SK-N-SH (cell line): ENCODE measurements around the gene ZMYM3. TPM values are rescaled to one million over a fixed set of nuclear protein-coding genes. Genes with fewer than 3 reads are reported as not detected.

ENCODE experiments used
- CTCF ChIA-PET: fragments of 300-600, 350-600 bp; formaldehyde crosslinking; extraction: SDS; loops from one replicate; lab custom pipeline; 2021; lab: Yijun Ruan, JAX
- POLR2A ChIA-PET: fragments of 350-600 bp; sonication (Branson Sonifier 250); formaldehyde crosslinking; extraction: SDS; loops from one replicate; lab custom pipeline; 2020; ENCODE audit warnings: antibody characterized with exemption, inconsistent platforms; lab: Yijun Ruan, JAX
- DNase-seq: peaks from one replicate; pipeline ENCODE4 v3.0.0; 2012
- H2AFZ ChIP-seq: fragments of 200-600 bp; sonication (generic); 2 replicates; pipeline ENCODE4 v1.8.1; 2016; ENCODE audit warnings: antibody characterized with exemption, mild to moderate bottlenecking, low read depth
- H3F3A ChIP-seq: fragments of 200-600 bp; sonication (generic); replicated peaks from 2 replicates; pipeline ENCODE3; 2016; ENCODE audit warnings: antibody characterized with exemption, mild to moderate bottlenecking; ENCODE audit not compliant: insufficient read depth
- H3K27ac ChIP-seq, 2 experiments: fragments of 200-500 bp in 1 of 2; fragments of 200-600 bp in 1 of 2; sonication (Bioruptor generic) in 1 of 2; sonication (generic), shearing (Covaris generic) in 1 of 2; 2 replicates each; pipeline versions ENCODE4 v1.5.1 to v1.6.1; 2014 to 2016; ENCODE audit warnings: low read depth in 2 of 2, inconsistent platforms in 1 of 2, low read length in 1 of 2, mild to moderate bottlenecking in 1 of 2, mixed read lengths in 1 of 2
- H3K27me3 ChIP-seq: fragments of 200-600 bp; sonication (generic), shearing (Covaris generic); 2 replicates; pipeline ENCODE4 v1.6.1; 2016; ENCODE audit warnings: mixed run types; ENCODE audit not compliant: insufficient read depth
- H3K36me3 ChIP-seq, 2 experiments: fragments of 200-500 bp in 1 of 2; fragments of 200-600 bp in 1 of 2; sonication (Bioruptor generic) in 1 of 2; sonication (generic) in 1 of 2; replicated peaks in 1 of 2; 2 replicates each; pipeline versions ENCODE3 to v1.5.1; 2014 to 2016; ENCODE audit warnings: low read length in 1 of 2, mild to moderate bottlenecking in 1 of 2; ENCODE audit not compliant: insufficient read depth in 2 of 2, control insufficient read depth in 1 of 2
- H3K4me1 ChIP-seq, 2 experiments: fragments of 200-500 bp in 1 of 2; fragments of 200-600 bp in 1 of 2; sonication (Bioruptor generic) in 1 of 2; sonication (generic), shearing (Covaris generic) in 1 of 2; 2 replicates each; pipeline versions ENCODE4 v1.5.1 to v1.6.1; 2014 to 2016; ENCODE audit warnings: low read depth in 1 of 2, low read length in 1 of 2, mixed run types in 1 of 2; ENCODE audit not compliant: insufficient read depth in 2 of 2, control insufficient read depth in 1 of 2
- H3K4me2 ChIP-seq: fragments of 200-600 bp; sonication (generic), shearing (Covaris generic); 2 replicates; pipeline ENCODE4 v1.6.1; 2017; ENCODE audit warnings: mixed run types
- H3K4me3 ChIP-seq, 2 experiments: fragments of 200-500 bp in 1 of 2; fragments of 200-600 bp in 1 of 2; sonication (Bioruptor generic) in 1 of 2; sonication (generic), shearing (Covaris generic) in 1 of 2; 2 replicates each; pipeline versions ENCODE4 v1.5.1 to v1.8.1; 2014 to 2016; ENCODE audit warnings: low read depth in 2 of 2, inconsistent platforms in 1 of 2, low read length in 1 of 2, mild to moderate bottlenecking in 1 of 2, mixed read lengths in 1 of 2, moderate library complexity in 1 of 2
- H3K79me2 ChIP-seq: fragments of 200-600 bp; sonication (generic); 2 replicates; pipeline ENCODE4 v1.8.1; 2017; ENCODE audit warnings: mild to moderate bottlenecking; ENCODE audit not compliant: insufficient read depth
- H3K9ac ChIP-seq: fragments of 200-600 bp; sonication (generic); 2 replicates; pipeline ENCODE4 v1.6.1; 2017; ENCODE audit warnings: mixed run types
- H3K9me2 ChIP-seq: fragments of 200-600 bp; sonication (generic); 2 replicates; pipeline ENCODE4 v1.6.1; 2017; ENCODE audit warnings: mixed run types
- H3K9me3 ChIP-seq: fragments of 200-600 bp; sonication (generic); 2 replicates; pipeline ENCODE4 v1.6.1; 2017; ENCODE audit warnings: mixed run types, mild to moderate bottlenecking, moderate library complexity
- H4K20me1 ChIP-seq: fragments of 200-600 bp; sonication (generic); 2 replicates; pipeline ENCODE4 v1.6.1; 2017; ENCODE audit warnings: mild to moderate bottlenecking, mixed run types; ENCODE audit not compliant: insufficient read depth
- CTCF ChIP-seq: fragments of 200-600 bp; sonication (generic); IDR thresholded peaks from 2 replicates; pipeline ENCODE4 v1.6.1; 2017; ENCODE audit warnings: antibody characterized with exemption, mild to moderate bottlenecking, moderate library complexity
- ELF1 ChIP-seq: IDR thresholded peaks from 2 replicates; pipeline ENCODE4 v1.4.0; 2012
- EZH2phosphoT487 ChIP-seq: fragments of 200-600 bp; sonication (generic); IDR thresholded peaks from 2 replicates; pipeline ENCODE4 v1.6.1; 2017; ENCODE audit warnings: low read depth, mixed run types, mild to moderate bottlenecking, antibody characterized with exemption, moderate library complexity, borderline replicate concordance
- FOSL2 ChIP-seq: IDR thresholded peaks from 2 replicates; pipeline ENCODE4 v1.4.0; 2012; ENCODE audit warnings: low read depth, mild to moderate bottlenecking, moderate library complexity, borderline replicate concordance
- FOXJ3 ChIP-seq: sonication (generic); formaldehyde crosslinking; IDR thresholded peaks from 2 replicates; pipeline ENCODE4 v1.5.1; 2020; ENCODE audit warnings: mild to moderate bottlenecking, missing genetic modification reagents
- GATA2 ChIP-seq: sonication (generic); formaldehyde crosslinking; IDR thresholded peaks from 2 replicates; pipeline ENCODE4 v1.5.0; 2020; ENCODE audit warnings: mild to moderate bottlenecking, missing genetic modification reagents
- MEF2A ChIP-seq: IDR thresholded peaks from 2 replicates; pipeline ENCODE4 v1.4.0; 2012; ENCODE audit warnings: low read depth, borderline replicate concordance
- MXI1 ChIP-seq: IDR thresholded peaks from 2 replicates; pipeline ENCODE4 v1.6.1; 2012; ENCODE audit warnings: mild to moderate bottlenecking, low read depth, low read length, improper control_type of control experiment
- NFIC ChIP-seq: IDR thresholded peaks from 2 replicates; pipeline ENCODE4 v1.4.0; 2012; ENCODE audit warnings: borderline replicate concordance
- NRF1 ChIP-seq: IDR thresholded peaks from 2 replicates; pipeline ENCODE4 v1.6.1; 2012; ENCODE audit warnings: low read depth, mild to moderate bottlenecking, low read length
- POLR2AphosphoS5 ChIP-seq: IDR thresholded peaks from 2 replicates; pipeline ENCODE4 v1.6.1; 2012; ENCODE audit warnings: low read depth, low read length
- RCOR1 ChIP-seq: fragments of 150-350 bp; IDR thresholded peaks from 2 replicates; pipeline ENCODE4 v1.6.1; 2017; ENCODE audit warnings: antibody characterized with exemption, low read length
- RFX5 ChIP-seq: IDR thresholded peaks from 2 replicates; pipeline ENCODE4 v1.6.1; 2012; ENCODE audit warnings: mild to moderate bottlenecking, improper control_type of control experiment, low read length
- SIN3A ChIP-seq: IDR thresholded peaks from 2 replicates; pipeline ENCODE4 v1.6.1; 2012; ENCODE audit warnings: low read depth, mild to moderate bottlenecking, low read length, moderate library complexity, borderline replicate concordance
- TEAD4 ChIP-seq: IDR thresholded peaks from 2 replicates; pipeline ENCODE4 v1.4.0; 2012; ENCODE audit warnings: mild to moderate bottlenecking, borderline replicate concordance; ENCODE audit not compliant: insufficient read depth
- USF2 ChIP-seq: fragments of 150-350 bp; IDR thresholded peaks from 2 replicates; pipeline ENCODE4 v1.6.1; 2017; ENCODE audit warnings: antibody characterized with exemption, low read length, low read depth, borderline replicate concordance
- YY1 ChIP-seq: IDR thresholded peaks from 2 replicates; pipeline ENCODE4 v1.4.0; 2012; ENCODE audit warnings: low read depth, mild to moderate bottlenecking
- WGBS: methylation state at CpG from one replicate; pipeline ENCODE4 v1.1.6; 2017; ENCODE audit warnings: low lambda C conversion rate; 5-methylcytosine and 5-hydroxymethylcytosine counted together
- polyA plus RNA-seq, 3 experiments: library from polyadenylated mRNA; depleted of rRNA; stranded (reverse); fragments of >200 nt; gene quantifications; 2 replicates each; pipeline ENCODE4 v1.2.3, GENCODE V29; 2012
- TF ChIP-seq, protein P1 (sequence below): IDR thresholded peaks from 2 replicates; pipeline ENCODE4 v1.6.1; 2012; ENCODE audit warnings: mild to moderate bottlenecking, low read depth, low read length, moderate library complexity
- TF ChIP-seq, protein P2 (sequence below): IDR thresholded peaks from 2 replicates; pipeline ENCODE4 v1.4.0; 2012; ENCODE audit warnings: low read depth, borderline replicate concordance
- TF ChIP-seq, protein P3 (sequence below): IDR thresholded peaks from 2 replicates; pipeline ENCODE4 v1.4.0; 2012; ENCODE audit warnings: low read depth, borderline replicate concordance

Gene ZMYM3
- polyA plus RNA-seq, 1 of the 3 experiments (the other 2 are of a cell fraction) = 30.4 TPM

DNA sequence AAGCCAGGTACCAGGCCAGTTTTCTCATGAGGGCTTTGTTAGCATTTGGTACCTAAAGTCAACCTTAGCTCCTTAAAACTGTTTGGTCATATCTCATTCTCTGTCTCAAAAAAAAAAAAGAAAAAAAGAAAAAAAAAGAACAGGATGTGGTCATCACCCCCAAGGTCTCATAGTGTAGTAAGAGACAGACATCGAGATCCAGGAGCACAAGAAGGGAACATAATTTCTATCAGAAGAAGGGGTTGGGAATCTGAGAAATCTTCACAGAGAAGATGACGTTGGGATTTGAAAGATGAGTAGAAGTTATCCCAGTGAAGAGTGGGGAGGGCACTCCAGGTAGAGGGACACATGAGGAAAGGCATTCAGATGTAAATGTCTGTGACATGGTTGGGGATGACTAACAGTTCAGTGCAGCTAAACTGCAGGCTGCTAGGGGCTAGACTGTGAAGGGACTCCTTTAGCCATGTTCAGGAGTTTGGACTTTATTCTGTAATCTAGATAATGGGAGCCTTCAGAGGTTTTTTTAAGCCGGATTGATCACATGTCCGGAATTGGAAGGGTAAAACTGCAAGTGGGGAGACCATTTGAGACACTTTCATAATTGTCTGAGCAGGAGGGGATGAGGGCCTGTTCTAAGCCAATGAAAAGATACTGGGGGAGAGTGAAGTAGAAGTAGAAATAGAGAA lies 57.8 kb downstream of the ZMYM3 start:
- TF ChIP-seq MEF2A (no peak), FOSL2 (no peak), MXI1 (no peak), CTCF (no peak), POLR2AphosphoS5 (no peak), YY1 (no peak), NFIC (no peak), GATA2 (CRISPR knock-in tag) (no peak), ELF1 (no peak), RFX5 (no peak), RCOR1 (no peak), NRF1 (no peak), FOXJ3 (CRISPR knock-in tag) (no peak), TEAD4 (no peak), EZH2phosphoT487 (no peak), USF2 (no peak), SIN3A (no peak)
- TF ChIP-seq, protein P1, sequence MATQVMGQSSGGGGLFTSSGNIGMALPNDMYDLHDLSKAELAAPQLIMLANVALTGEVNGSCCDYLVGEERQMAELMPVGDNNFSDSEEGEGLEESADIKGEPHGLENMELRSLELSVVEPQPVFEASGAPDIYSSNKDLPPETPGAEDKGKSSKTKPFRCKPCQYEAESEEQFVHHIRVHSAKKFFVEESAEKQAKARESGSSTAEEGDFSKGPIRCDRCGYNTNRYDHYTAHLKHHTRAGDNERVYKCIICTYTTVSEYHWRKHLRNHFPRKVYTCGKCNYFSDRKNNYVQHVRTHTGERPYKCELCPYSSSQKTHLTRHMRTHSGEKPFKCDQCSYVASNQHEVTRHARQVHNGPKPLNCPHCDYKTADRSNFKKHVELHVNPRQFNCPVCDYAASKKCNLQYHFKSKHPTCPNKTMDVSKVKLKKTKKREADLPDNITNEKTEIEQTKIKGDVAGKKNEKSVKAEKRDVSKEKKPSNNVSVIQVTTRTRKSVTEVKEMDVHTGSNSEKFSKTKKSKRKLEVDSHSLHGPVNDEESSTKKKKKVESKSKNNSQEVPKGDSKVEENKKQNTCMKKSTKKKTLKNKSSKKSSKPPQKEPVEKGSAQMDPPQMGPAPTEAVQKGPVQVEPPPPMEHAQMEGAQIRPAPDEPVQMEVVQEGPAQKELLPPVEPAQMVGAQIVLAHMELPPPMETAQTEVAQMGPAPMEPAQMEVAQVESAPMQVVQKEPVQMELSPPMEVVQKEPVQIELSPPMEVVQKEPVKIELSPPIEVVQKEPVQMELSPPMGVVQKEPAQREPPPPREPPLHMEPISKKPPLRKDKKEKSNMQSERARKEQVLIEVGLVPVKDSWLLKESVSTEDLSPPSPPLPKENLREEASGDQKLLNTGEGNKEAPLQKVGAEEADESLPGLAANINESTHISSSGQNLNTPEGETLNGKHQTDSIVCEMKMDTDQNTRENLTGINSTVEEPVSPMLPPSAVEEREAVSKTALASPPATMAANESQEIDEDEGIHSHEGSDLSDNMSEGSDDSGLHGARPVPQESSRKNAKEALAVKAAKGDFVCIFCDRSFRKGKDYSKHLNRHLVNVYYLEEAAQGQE = no peak
- TF ChIP-seq, protein P2, sequence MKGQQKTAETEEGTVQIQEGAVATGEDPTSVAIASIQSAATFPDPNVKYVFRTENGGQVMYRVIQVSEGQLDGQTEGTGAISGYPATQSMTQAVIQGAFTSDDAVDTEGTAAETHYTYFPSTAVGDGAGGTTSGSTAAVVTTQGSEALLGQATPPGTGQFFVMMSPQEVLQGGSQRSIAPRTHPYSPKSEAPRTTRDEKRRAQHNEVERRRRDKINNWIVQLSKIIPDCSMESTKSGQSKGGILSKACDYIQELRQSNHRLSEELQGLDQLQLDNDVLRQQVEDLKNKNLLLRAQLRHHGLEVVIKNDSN = no peak
- TF ChIP-seq, protein P3, sequence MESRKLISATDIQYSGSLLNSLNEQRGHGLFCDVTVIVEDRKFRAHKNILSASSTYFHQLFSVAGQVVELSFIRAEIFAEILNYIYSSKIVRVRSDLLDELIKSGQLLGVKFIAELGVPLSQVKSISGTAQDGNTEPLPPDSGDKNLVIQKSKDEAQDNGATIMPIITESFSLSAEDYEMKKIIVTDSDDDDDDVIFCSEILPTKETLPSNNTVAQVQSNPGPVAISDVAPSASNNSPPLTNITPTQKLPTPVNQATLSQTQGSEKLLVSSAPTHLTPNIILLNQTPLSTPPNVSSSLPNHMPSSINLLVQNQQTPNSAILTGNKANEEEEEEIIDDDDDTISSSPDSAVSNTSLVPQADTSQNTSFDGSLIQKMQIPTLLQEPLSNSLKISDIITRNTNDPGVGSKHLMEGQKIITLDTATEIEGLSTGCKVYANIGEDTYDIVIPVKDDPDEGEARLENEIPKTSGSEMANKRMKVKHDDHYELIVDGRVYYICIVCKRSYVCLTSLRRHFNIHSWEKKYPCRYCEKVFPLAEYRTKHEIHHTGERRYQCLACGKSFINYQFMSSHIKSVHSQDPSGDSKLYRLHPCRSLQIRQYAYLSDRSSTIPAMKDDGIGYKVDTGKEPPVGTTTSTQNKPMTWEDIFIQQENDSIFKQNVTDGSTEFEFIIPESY = no peak
- no peak overlapping the region for H2AFZ ChIP-seq
- H3K4me3 ChIP-seq = no peak overlapping the region
- no peaks in the 10 kb centered on the region for H3K36me3 ChIP-seq
- no peaks in the 10 kb centered on the region for H4K20me1 ChIP-seq
- no peaks in the 10 kb centered on the region for H3F3A ChIP-seq
- peaks cover 5% of the 10 kb centered on the region; the same call in 1 of the 2 replicates for H3K27me3 ChIP-seq
- ChIA-PET POLR2A (no interaction called here), CTCF (interaction anchor here (0.6 to 1.3 kb wide), 2 partner anchors 11 to 16 kb away, joined by 3 to 4 read pairs; no protein-coding TSS in a partner anchor)
- WGBS = 46% methylated on average over 4 of the region's 4 CpGs
- H3K4me2 ChIP-seq = no peak overlapping the region
- H3K79me2 ChIP-seq = no peaks in the 10 kb centered on the region
- no peak overlapping the region for H3K27ac ChIP-seq
- H3K9me3 ChIP-seq = no peaks in the 10 kb centered on the region
- no peaks in the 10 kb centered on the region for H3K9me2 ChIP-seq
- no peaks in the 10 kb centered on the region for H3K4me1 ChIP-seq
- no peak for DNase-seq
- no peak overlapping the region for H3K9ac ChIP-seq
